KMS-11 (cell line): Measurements from ENCODE around the gene LPA.

Source experiments
- H2AFZ ChIP-seq: fragments of 200-600 bp; sonication (generic); 2 replicates; pipeline ENCODE4 v1.6.1; 2016; ENCODE audit warnings: antibody characterized with exemption, mixed run types, low read depth
- H3K27ac ChIP-seq: fragments of 200-600 bp; sonication (generic); 2 replicates; pipeline ENCODE4 v1.6.1; 2016; ENCODE audit warnings: mild to moderate bottlenecking, mixed run types
- H3K27me3 ChIP-seq: fragments of 200-600 bp; sonication (generic); 2 replicates; pipeline ENCODE4 v1.6.1; 2017; ENCODE audit warnings: mild to moderate bottlenecking, low read depth, mixed run types, moderate library complexity; ENCODE audit not compliant: insufficient read depth
- H3K36me3 ChIP-seq: fragments of 200-600 bp; sonication (generic); 2 replicates; pipeline ENCODE4 v1.6.1; 2017; ENCODE audit warnings: mild to moderate bottlenecking, mixed run types; ENCODE audit not compliant: insufficient read depth
- H3K4me1 ChIP-seq: fragments of 200-600 bp; sonication (generic); 2 replicates; pipeline ENCODE4 v1.6.1; 2016; ENCODE audit warnings: mild to moderate bottlenecking, low read depth, mixed run types; ENCODE audit not compliant: poor library complexity, severe bottlenecking
- H3K4me2 ChIP-seq: fragments of 200-600 bp; sonication (generic); 2 replicates; pipeline ENCODE4 v1.7.0; 2016; ENCODE audit warnings: mild to moderate bottlenecking, mixed run types
- H3K4me3 ChIP-seq: fragments of 200-600 bp; sonication (generic); IDR thresholded peaks from 2 replicates; pipeline ENCODE4 v1.6.1; 2017; ENCODE audit warnings: low read depth, low read length, mixed read lengths; ENCODE audit not compliant: insufficient read depth
- H3K79me2 ChIP-seq: fragments of 200-600 bp; sonication (generic); 2 replicates; pipeline ENCODE4 v1.6.1; 2016; ENCODE audit warnings: low read depth, mixed run types; ENCODE audit not compliant: insufficient read depth
- H3K9ac ChIP-seq: fragments of 200-600 bp; sonication (generic); 2 replicates; pipeline ENCODE4 v1.6.1; 2016; ENCODE audit warnings: mild to moderate bottlenecking, mixed run types
- H4K20me1 ChIP-seq: fragments of 200-600 bp; sonication (generic); 2 replicates; pipeline ENCODE4 v1.6.1; 2016; ENCODE audit warnings: mild to moderate bottlenecking, mixed run types; ENCODE audit not compliant: insufficient read depth
- TF ChIP-seq, protein P1 (sequence below): fragments of 200-600 bp; sonication (generic); conservative IDR thresholded peaks from 2 replicates; pipeline ENCODE4 v1.6.1; 2017; ENCODE audit warnings: low read depth, mild to moderate bottlenecking, antibody characterized with exemption, low read length, moderate library complexity, mixed read lengths

Gene LPA

DNA sequence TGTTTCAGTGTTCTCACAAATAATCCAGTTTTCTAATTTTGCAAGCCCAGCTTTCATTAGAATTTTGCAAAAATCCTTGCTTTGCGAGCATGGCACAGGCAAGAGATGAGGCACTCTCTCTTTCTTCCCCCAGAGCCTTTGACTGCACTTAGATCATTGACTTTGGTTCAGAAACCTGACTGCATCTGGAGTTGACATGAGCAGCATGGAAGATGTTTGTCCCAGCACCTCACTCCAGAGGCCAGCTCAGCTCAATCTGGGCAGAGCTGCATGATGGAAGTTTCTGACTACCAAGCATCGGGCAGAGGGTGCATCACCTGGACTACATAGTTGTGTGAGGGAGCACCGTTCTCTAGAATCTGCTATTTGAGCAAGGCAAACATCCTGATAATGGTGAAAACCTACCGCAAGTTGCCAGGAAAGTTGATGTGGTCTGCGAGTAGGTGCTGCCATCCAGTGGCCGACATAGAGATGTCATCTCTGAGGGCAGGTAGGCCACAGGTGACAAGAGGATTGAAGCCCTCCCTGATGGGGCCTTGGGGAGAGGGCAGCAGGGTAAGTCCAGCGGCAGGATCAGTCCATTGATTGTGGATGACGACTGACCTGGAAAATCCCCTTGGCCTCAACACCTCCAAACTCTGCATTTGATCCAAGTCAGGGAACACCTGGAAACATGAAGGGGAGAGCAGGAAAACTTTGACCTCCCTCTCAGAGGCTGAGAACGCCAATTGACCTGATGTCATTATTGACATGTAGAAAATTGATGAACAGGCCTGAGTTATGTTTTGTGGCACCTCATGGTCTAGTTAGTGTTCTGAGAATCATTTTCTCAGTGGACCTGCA is 3.8 kb upstream of the LPA start:
- Histone ChIP-seq H2AFZ (no peak overlapping the region), H3K36me3 (no peaks in the 10 kb centered on the region), H4K20me1 (no peaks in the 10 kb centered on the region), H3K27ac (no peak overlapping the region), H3K4me2 (no peak overlapping the region), H3K27me3 (no peaks in the 10 kb centered on the region), H3K79me2 (no peaks in the 10 kb centered on the region), H3K4me1 (no peaks in the 10 kb centered on the region), H3K9ac (no peak overlapping the region), H3K4me3 (no peak overlapping the region)
- TF ChIP-seq, protein P1, sequence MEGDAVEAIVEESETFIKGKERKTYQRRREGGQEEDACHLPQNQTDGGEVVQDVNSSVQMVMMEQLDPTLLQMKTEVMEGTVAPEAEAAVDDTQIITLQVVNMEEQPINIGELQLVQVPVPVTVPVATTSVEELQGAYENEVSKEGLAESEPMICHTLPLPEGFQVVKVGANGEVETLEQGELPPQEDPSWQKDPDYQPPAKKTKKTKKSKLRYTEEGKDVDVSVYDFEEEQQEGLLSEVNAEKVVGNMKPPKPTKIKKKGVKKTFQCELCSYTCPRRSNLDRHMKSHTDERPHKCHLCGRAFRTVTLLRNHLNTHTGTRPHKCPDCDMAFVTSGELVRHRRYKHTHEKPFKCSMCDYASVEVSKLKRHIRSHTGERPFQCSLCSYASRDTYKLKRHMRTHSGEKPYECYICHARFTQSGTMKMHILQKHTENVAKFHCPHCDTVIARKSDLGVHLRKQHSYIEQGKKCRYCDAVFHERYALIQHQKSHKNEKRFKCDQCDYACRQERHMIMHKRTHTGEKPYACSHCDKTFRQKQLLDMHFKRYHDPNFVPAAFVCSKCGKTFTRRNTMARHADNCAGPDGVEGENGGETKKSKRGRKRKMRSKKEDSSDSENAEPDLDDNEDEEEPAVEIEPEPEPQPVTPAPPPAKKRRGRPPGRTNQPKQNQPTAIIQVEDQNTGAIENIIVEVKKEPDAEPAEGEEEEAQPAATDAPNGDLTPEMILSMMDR, result peak; percentile 59

DNA sequence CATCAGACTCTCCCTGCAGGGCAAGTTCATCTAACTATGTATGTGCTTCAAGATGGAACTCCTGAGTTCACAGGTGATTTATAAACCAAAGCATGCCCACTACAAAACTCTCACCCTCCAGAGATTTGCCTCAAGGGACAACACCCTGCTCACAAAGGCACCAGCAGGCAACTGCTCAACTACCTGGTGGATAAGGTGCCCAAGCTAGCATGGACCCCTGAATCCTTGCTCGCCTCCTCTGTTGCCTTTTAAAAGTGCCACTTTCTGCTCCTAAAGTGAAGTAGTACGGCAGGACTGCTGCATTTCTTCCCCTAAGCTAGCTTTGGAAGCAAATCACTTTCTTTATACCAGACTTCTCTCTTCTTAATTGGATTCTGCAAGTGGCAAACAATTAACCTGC is 1.2 kb downstream of the LPA start:
- no peak overlapping the region for H3K27ac ChIP-seq

DNA sequence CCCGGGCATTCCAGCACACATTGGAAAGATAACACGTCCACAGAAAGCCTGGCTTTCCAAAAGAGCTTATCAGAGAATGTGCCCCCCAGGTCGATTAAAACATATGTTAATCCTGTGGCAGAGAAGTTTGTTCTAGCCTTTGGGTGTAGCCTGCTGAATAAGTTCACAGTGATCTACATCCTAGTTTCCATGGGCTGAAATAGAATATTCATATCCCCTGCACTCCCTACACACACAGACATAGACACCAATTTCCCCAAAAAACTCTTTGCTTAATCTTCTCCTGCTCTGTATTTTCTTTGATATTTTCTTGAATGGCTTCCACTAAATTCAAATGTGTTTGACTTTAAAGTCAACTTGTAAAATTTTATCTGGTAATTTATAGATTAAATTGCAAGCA is 1.6 kb downstream of the LPA start:
- Histone ChIP-seq H3K79me2 (no peaks in the 10 kb centered on the region), H4K20me1 (no peaks in the 10 kb centered on the region), H3K36me3 (no peaks in the 10 kb centered on the region), H3K4me2 (no peak overlapping the region), H3K27me3 (no peaks in the 10 kb centered on the region), H2AFZ (no peak overlapping the region), H3K27ac (no peak overlapping the region), H3K9ac (no peak overlapping the region), H3K4me3 (no peak overlapping the region), H3K4me1 (no peaks in the 10 kb centered on the region)
- TF ChIP-seq, protein P1, result no peak

More for the DNA sequence above, 1.2 kb downstream of the LPA start:
- TF ChIP-seq, protein P1, result no peak
- Histone ChIP-seq H3K4me2 (no peak overlapping the region), H3K79me2 (no peaks in the 10 kb centered on the region), H3K4me1 (no peaks in the 10 kb centered on the region), H2AFZ (no peak overlapping the region), H3K36me3 (no peaks in the 10 kb centered on the region), H3K27me3 (no peaks in the 10 kb centered on the region), H4K20me1 (no peaks in the 10 kb centered on the region), H3K4me3 (no peak overlapping the region), H3K9ac (no peak overlapping the region)

DNA sequence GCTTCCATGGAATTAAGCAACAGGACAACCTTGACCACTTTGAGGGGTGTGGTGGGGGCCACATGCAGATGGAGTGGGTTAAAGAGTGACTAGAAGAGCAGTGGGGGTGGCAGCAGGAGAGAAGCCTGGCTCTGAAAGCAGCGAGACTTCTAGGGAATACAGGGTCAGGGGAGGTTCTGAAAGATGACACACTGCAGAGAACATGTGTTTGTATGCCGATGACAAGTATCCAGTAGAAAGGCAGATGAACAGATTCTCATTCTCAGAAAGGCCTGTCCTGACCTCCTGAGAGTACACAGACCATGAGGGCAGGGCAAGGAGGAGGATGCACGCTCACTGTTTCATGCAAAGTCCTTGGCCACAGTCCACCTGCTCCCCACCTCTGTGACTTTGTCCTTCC is 2.9 kb downstream of the LPA start:
- H3K27ac ChIP-seq, result no peak overlapping the region
- H2AFZ ChIP-seq, result no peak overlapping the region
- H3K9ac ChIP-seq, result no peak overlapping the region
- no peaks in the 10 kb centered on the region for H4K20me1 ChIP-seq
- H3K4me1 ChIP-seq, result no peaks in the 10 kb centered on the region
- TF ChIP-seq, protein P1, result no peak
- no peaks in the 10 kb centered on the region for H3K79me2 ChIP-seq
- no peak overlapping the region for H3K4me3 ChIP-seq
- no peaks in the 10 kb centered on the region for H3K27me3 ChIP-seq
- H3K4me2 ChIP-seq, result no peak overlapping the region
- no peaks in the 10 kb centered on the region for H3K36me3 ChIP-seq
